Bronchial epithelial cell (primary cell): ENCODE data around the gene ECM1. TPM values are rescaled to one million over a fixed set of nuclear protein-coding genes. Genes with fewer than 3 reads are reported as not detected.
A peak's percentile ranks its signal among the peaks of the same experiment; 100 is the strongest.

Experiments
- DNase-seq: peaks from one replicate; pipeline ENCODE4 v3.0.0-alpha.2; 2010; ENCODE audit warnings: low read depth
- FAIRE-seq: peaks from 2 replicates; lab custom pipeline; 2011; peaks lifted over from hg19 to GRCh38; lab: Jason Lieb, UNC
- H3K27me3 ChIP-seq: 2 replicates; pipeline ENCODE4 v1.5.1; 2011; ENCODE audit warnings: low read length; ENCODE audit not compliant: control insufficient read depth, insufficient read depth
- H3K36me3 ChIP-seq: 2 replicates; pipeline ENCODE4 v1.5.1; 2011; ENCODE audit warnings: low read length; ENCODE audit not compliant: control insufficient read depth, insufficient read depth
- H3K4me3 ChIP-seq: 2 replicates; pipeline ENCODE4 v1.5.1; 2011; ENCODE audit warnings: mild to moderate bottlenecking, low read depth, low read length, control low read depth
- total RNA-seq: library from RNA; depleted of rRNA; stranded (reverse); fragments of >200 nt; gene quantifications from 2 replicates; pipeline ENCODE4 v1.2.1, GENCODE V29; 2014
- TF ChIP-seq, protein P1 (sequence below): IDR thresholded peaks from 2 replicates; pipeline ENCODE4 v1.5.1; 2011; ENCODE audit warnings: mild to moderate bottlenecking, moderate library complexity, low read length, control low read depth, inconsistent platforms; ENCODE audit not compliant: insufficient read depth, severe bottlenecking

Gene ECM1
- total RNA-seq, 1 donor from 2014 or later: 5.8 TPM

DNA sequence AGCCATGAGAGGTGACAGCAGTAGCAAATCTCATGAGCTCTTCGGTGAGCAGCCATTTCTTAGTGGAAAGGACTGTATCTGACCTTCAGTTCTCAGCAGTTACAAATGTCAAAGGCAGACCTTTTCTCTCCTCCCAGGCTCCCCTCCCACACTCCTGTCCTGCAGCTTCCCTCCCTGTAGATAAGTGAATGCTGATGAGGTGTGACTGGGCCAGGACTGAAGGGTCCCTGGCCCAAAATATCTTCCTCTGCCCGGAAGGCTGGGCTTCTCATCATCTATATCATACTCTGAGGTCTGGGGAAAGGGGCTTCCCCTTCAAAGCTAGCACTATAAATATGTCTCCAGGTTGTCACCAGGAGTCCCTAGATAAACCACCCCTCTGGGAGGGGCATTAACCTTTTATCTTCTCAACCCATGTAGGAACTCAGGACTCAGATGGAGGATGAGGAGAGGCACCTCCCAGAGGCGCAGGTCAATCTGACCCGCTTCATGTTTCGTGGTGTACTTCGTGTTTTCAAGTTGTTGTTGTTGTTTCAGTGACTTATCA is 37.6 kb downstream of the ECM1 start:
- DNase-seq: no peak
- Histone ChIP-seq H3K27me3 (no peaks in the 10 kb centered on the region), H3K4me3 (no peak overlapping the region), H3K36me3 (no peaks in the 10 kb centered on the region)
- TF ChIP-seq, protein P1, sequence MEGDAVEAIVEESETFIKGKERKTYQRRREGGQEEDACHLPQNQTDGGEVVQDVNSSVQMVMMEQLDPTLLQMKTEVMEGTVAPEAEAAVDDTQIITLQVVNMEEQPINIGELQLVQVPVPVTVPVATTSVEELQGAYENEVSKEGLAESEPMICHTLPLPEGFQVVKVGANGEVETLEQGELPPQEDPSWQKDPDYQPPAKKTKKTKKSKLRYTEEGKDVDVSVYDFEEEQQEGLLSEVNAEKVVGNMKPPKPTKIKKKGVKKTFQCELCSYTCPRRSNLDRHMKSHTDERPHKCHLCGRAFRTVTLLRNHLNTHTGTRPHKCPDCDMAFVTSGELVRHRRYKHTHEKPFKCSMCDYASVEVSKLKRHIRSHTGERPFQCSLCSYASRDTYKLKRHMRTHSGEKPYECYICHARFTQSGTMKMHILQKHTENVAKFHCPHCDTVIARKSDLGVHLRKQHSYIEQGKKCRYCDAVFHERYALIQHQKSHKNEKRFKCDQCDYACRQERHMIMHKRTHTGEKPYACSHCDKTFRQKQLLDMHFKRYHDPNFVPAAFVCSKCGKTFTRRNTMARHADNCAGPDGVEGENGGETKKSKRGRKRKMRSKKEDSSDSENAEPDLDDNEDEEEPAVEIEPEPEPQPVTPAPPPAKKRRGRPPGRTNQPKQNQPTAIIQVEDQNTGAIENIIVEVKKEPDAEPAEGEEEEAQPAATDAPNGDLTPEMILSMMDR: no peak
- no peak for FAIRE-seq

DNA sequence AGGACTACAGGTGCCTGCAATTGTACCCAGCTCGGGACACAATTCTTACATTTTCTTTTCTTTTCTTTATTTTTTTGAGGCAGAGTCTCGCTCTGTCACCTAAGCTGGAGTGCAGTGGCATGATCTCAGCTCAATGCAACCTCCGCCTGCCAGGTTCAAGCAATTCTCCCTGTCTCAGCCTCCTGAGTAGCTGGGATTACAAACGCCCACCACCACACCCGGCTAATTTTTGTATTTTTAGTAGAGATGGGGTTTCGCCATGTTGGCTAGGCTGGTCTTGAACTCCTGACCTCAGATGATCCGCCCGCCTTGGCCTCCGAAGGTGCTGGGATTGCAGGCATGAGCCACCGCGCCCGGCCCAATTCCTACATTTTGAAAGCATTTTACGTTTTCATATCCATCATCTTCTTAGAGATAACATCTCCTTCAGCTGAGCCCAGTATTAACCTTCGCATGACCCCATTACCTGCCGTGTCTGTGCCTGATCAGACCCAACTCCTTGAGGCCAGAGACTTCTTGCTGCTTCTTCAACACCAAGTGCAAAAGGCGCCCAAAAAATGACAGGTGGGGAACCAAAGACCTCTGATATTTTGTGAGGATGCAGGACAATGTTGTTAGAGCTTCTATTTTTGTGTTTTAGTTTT is 38.5 kb downstream of the ECM1 start:
- TF ChIP-seq, protein P1: no peak
- DNase-seq: no peak
- Histone ChIP-seq H3K4me3 (no peak overlapping the region), H3K27me3 (no peaks in the 10 kb centered on the region), H3K36me3 (no peaks in the 10 kb centered on the region)
- FAIRE-seq: no peak

DNA sequence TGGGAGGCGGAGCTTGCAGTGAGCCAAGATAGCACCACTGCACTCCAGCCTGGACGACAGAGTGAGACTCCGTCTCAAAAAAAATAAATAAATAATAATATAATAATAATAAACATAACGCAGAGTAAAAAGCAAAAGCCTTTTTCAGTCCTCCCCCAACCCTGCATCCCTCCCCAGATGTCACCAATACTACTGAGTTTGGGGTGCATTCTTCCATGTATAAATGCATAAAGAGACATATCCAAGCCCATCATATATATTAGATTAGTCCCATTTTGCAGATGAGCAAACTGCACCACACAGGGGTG is 40.4 kb downstream of the ECM1 start:
- no peaks in the 10 kb centered on the region for H3K27me3 ChIP-seq
- H3K36me3 ChIP-seq: no peaks in the 10 kb centered on the region
- TF ChIP-seq, protein P1: no peak
- DNase-seq: no peak
- H3K4me3 ChIP-seq: peak overlapping the region; percentile 54
- FAIRE-seq: no peak

DNA sequence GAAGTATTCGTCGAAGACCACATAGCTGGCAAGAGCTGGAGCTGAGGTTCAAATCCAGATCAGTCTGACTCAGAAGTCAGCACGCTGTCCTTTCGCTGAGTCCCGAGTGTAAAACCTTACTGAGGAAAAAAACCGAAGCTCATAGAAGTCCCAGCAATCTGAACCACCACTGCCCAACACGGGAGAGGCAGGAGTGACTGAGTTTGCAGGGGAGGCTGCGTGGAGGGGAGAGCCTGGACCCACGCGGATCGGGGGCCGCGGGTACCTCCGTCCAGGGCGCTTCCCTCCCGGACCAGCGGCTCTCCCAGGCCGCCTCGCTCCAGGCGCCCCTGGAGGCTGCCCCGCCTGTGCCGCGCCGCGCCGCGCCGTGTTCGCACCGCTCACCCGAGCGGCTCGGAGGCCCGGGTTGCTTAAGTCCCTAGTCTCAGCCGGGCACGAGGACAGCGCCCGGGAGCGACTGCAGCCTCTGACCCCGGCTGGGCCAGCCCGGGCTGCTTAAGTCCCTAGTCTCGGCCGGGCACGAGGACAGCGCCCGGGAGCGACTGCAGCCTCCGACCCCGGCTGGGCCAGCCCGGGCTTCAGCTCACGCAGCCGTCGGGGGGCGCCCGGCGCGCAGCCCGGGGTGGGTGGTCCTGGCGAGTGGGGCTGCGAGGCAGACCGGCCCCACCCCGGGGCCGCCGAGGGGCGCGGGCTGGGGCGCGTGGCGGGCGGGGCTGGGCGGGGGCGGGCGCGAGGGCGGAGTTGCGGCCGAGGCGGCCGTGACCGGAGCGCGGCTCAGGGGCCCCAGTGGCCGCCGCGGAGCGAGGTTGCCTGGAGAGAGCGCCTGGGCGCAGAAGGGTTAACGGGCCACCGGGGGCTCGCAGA is 41.0 kb downstream of the ECM1 start, which contains the start of gene ADAMTSL4:
ADAMTSL4 (plus strand) TSS at position 777 of the 864 bp plus-strand sequence. CDS start 2,881 bp downstream, outside the sequence.
- peak; percentile 48 for DNase-seq
- TF ChIP-seq, protein P1: peak; percentile 30
- H3K4me3 ChIP-seq: peak within 1 kb of the TSS; percentile 54
- no peaks in the 10 kb centered on the region for H3K27me3 ChIP-seq
- peaks cover 1% of the 10 kb centered on the region for H3K36me3 ChIP-seq
- no peak for FAIRE-seq

DNA sequence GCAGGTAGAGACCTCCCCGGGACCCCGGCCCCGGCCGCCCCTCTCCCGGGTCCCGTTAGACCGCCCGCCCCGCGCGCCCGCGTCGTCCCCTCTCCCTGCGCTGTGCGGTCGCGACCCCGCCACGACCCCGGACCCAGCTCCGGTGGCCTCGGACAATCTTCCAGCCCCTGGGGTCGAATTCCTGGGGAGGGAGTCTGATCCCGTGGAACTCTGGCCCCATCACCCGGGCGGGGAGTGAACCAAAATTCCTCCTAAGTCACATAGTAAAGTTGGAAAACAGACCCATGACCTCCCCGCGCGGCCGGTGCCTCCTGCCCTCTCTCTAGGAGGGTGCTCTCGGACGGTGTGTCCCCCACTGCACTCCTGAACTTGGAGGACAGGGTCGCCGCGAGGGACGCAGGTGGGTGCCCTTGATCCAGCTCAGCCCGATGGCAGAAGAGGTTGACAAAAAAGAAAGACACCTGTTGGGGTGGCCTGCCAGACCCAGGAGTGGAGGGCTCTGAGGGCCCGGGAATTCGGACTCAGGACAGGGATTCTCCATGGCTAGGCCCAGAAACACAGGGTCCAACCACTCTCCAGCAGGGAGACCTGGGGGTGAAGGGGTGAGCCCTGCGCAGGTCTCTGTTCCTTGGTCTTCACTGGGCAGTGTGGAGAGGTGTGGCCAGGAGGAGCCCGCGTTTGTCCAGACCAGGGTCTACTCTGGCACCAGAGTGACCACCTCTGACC is 41.8 kb downstream of the ECM1 start:
- TF ChIP-seq, protein P1: peak; percentile 30
- DNase-seq (no peak), FAIRE-seq (no peak)
- Histone ChIP-seq H3K36me3 (peaks cover 3% of the 10 kb centered on the region), H3K27me3 (no peaks in the 10 kb centered on the region), H3K4me3 (peak overlapping the region; percentile 54)
